Breast epithelium (tissue), 3 donors: Measurements from ENCODE around the gene HSD17B3.
"Not testable (repeated sequence)": the region's sequence is repeated elsewhere in the genome, so short reads cannot be mapped to it uniquely, and the experiment has no call there.

ENCODE experiments used
- CTCF ChIP-seq, 3 donors: fragments of 450-650 bp; IDR thresholded peaks; one replicate each; pipeline ENCODE4 v1.5.1; 2016 to 2017; ENCODE audit warnings: antibody characterized with exemption in 3 of 3, mild to moderate bottlenecking in 3 of 3, moderate library complexity in 3 of 3
- POLR2A ChIP-seq: fragments of 450-650 bp; IDR thresholded peaks from one replicate; pipeline ENCODE4 v1.6.1; 2016; ENCODE audit warnings: antibody characterized with exemption, mild to moderate bottlenecking, moderate library complexity
- POLR2AphosphoS5 ChIP-seq, 3 donors: sonication (generic); formaldehyde crosslinking; IDR thresholded peaks; one replicate each; pipeline ENCODE4 v1.6.1; 2017; ENCODE audit warnings: antibody characterized with exemption in 3 of 3

- TF ChIP-seq POLR2AphosphoS5 (IDR thresholded peaks at IDR 0.05); CTCF (IDR thresholded peaks at IDR 0.05); POLR2A: not testable (repeated sequence)
These were observed 112.4 kb downstream of the HSD17B3 start for GRCh38 chr9:96189581-96189980.
